NCI-H345 treated with DMSO at 0.1 percent for 48 hours (cell line): ENCODE results near the gene HHATL.

Source experiments
- DNase-seq: peaks from one replicate; lab custom pipeline; 2025; ENCODE audit not compliant: unreplicated experiment; lab: John Stamatoyannopoulos, UW

The HHATL gene

DNA sequence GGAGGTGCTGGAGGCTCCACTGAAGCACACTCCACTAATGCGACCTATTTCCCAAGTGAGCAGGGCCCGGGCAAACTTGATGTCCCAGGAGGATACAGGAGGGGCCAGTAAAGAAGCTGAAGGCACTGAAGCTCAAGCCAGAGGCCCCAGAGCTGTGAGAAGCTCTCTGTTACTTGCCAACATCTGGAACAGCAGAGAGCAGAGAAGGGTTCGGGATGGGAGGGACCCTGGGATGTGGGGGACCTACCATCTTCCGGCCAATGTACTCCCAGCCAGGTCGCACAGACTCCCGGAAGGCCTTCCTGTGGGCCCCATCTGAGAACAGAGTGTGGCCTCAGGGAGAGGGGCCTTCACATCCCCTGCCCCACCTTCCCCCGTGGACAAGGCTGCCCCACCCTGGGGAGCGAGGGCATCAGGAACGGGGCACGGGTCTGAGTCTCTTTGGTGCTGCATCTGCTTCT is 3.1 kb downstream of the HHATL start:
- no peak for DNase-seq

- no peak for DNase-seq
Measured at GRCh38 chr3:42698911-42699230, 3.7 kb downstream of the HHATL start.

- DNase-seq: no peak
Measured at GRCh38 chr3:42698216-42698910, 4.2 kb downstream of the HHATL start.

- no peak for DNase-seq
Measured at GRCh38 chr3:42697289-42698051, 5.1 kb downstream of the HHATL start.

- DNase-seq: no peak
Measured at GRCh38 chr3:42696356-42697288, 6.0 kb downstream of the HHATL start.

DNA sequence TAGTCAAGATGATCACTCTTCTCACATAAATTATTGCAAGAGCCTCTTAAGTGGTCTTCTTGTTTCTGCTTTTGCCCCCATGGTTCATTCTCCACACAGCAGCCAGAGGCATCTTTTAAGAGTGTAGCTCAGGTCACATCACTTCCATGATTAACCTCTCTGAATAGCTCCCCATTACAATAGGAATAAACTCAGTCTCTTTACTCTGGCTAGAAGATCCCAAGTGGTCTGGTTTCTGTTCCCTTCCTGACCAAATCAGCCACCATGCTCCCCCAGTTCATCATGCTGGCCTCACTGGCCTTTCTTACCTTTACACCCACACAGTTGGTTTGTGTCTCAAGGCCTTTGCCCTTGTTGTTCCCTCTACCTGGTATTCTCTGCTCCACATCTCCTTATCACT is 8.2 kb downstream of the HHATL start:
- no peak for DNase-seq

DNA sequence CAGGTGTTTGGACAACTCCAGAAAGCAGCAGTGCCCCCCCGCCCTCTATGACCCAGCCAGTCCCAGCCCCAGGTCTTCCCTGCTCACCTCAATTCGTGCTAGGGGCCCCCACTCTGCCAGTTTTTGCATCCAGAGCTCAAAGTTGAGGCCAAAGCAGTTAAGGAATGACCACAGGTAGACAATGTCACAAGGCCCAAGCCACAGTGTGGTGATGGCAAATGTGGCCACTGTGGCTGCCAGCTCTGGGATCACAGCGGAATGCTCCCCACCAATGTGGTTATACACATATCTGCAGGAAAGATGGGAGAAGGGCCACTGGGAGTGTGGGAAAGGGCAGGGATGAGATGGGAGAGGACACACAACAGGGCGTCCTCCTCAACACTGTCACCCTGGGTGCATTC is 9.1 kb downstream of the HHATL start:
- DNase-seq: no peak

GRCh38 chr3:42692667-42693529 is 9.7 kb downstream of the HHATL start:
- DNase-seq: no peak

DNA sequence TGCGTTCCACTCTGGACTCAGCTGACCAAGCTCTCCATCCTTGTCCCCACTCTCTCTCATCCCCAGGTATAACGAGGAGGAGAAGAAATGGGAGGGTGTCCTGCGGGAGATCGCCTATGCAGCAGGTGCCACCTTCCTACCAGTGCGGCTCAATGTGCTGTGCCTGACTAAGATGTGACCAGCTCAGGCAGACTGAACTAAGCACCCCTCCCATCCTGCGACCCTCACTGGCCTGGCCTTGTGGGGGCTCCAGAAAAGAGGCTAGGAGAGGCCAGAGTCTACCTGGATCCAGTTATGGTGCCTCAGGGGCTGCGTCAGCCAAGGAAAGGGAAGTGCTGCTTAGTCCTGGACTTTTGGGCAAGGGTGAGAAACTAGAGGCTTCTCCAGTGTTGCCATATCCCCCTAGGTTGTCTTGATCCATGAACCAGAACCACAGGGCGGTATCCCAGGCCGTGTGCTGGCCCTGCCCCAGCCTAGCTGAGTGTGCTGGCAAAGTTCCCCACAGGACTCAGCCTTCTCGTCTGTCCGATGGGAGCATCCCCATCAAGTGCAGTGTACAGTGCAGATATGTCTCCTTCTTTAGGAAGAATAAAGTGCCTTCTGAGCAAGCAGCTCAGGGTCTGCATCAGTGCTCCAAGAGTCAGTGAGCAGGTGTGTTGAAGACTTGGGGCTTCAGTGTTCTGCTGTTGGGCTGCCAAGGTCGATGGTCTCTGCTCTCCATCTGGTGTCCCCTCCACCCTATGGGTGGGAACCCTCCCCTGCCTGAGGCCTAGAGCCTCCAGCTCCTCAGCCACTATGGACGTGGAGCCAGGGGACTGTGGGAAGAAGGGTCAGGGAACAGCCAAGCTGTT is 10.6 kb downstream of the HHATL start:
- DNase-seq: no peak

GRCh38 chr3:42690766-42691680 is 11.6 kb downstream of the HHATL start:
- no peak for DNase-seq

GRCh38 chr3:42690191-42690590 is 12.4 kb downstream of the HHATL start:
- no peak for DNase-seq

GRCh38 chr3:42689421-42690014 is 13.1 kb downstream of the HHATL start:
- no peak for DNase-seq

GRCh38 chr3:42688487-42689420 is 13.8 kb downstream of the HHATL start:
- no peak for DNase-seq

DNA sequence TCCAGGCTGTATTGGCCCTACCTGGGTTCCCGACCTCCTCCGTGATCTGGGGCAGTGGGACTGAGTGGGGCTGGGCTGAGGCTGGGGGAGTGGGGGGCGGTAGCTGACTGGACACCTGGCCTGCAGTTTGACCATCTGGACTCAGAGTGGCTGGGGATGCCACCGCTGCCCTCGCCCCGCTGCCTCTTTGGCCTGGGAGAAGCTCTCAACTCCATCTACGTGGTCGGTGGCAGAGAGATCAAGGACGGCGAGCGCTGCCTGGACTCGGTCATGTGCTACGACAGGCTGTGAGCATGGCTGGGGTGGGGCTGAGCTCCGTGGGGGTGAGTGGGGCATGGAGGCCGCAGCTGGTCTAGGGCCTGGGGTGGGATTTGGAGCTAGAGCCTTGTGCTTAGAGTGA is 14.6 kb downstream of the HHATL start:
- no peak for DNase-seq

- no peak for DNase-seq
Measured at GRCh38 chr3:42686832-42687650, 15.6 kb downstream of the HHATL start.
